NCI-H524 (cell line): ENCODE results near the gene ATF7IP.

Experiments used
- DNase-seq, 2 experiments: peaks; one replicate each; lab custom pipeline; 2025; lab: John Stamatoyannopoulos, UW

Gene ATF7IP

DNA sequence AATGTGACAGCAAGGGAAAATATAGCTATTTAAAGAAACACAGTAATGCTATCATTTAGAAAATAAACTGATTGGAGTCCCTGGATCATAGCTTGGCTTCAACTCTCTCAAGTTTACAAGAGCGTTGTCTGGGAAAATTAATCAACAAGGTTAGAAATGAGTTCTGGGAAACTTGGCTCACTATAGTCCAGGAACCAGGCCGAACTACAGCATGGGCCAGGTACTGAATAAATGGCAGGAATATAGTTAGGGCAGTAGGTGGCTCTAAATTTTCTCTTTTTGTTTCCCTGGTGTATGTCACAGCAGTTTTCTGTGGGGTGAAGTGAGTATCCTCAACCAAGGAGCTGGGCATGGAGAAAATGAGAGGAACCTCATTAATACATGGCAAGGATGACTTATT lies 129.8 kb downstream of the ATF7IP start:
- DNase-seq, result no peak

DNA sequence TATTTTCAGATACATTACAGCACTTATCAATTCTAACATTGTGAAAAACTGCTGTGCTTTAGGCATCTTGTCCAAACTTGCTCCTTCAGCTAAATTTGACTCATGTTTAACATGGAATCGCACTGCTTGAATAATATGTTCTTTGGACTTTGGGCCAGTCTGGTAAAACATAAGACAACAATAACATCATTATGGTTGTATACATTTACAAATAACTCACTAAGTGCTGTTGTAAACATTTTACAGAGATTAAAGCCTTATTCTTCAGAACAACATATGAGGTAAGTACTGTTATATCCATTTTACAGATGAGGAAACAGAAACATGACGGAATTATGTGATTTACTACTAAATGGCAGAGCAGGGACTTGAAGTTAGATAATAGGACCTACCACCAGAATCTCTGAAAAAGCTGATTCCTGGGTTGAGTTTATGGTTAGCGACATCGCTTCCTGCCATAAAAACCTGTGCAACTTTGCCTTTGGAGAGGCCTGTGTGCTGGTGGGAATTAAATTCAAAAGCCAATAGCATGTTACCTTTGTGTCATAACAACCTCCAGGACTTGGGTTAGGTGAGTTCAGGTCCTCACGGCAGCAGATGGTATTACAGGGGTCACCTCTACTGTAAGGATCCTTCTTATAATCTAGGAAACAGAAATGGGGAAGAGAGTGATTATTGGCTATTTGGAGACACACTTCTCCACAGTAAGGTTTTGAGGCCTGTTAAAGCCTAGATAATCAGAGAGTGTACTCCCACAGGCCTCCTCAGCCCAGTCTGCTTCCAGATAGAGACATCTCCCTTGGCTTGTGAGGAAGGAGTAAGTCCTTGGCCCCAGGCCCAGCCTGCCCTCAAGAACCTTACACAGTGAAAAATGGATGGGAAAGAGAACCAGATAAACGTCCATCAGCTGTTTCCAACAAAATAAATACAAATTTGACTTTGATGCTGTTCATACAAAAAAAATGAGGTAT lies 140.4 kb downstream of the ATF7IP start:
- DNase-seq, result no peak

GRCh38 chr12:14510574-14510973 lies 145.1 kb downstream of the ATF7IP start:
- no peak for DNase-seq

GRCh38 chr12:14514154-14514842 lies 148.8 kb downstream of the ATF7IP start:
- DNase-seq, result peak in 1 of 2 experiments; percentile 36

DNA sequence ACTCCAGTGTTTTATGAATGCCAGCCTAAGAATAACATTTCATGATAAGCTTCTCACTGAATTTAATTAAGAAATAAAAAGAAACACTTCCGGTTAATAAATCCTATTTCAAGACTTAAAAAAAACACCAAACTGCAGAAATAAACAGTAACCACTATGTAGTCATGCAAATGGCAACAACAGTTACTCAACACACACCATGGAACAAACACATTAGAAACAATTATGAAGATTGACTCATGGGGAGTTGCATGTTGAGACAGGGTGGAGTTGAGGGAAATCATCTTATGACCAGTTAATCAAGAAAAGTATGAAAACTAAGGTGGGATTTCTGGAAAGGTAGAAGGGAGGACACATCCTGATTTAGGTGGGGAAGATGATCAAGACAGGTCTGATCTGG lies 149.5 kb downstream of the ATF7IP start:
- DNase-seq, result no peak

GRCh38 chr12:14521822-14522221 lies 156.3 kb downstream of the ATF7IP start:
- DNase-seq, result no peak

GRCh38 chr12:14525964-14526363 lies 160.5 kb downstream of the ATF7IP start:
- DNase-seq, result no peak

DNA sequence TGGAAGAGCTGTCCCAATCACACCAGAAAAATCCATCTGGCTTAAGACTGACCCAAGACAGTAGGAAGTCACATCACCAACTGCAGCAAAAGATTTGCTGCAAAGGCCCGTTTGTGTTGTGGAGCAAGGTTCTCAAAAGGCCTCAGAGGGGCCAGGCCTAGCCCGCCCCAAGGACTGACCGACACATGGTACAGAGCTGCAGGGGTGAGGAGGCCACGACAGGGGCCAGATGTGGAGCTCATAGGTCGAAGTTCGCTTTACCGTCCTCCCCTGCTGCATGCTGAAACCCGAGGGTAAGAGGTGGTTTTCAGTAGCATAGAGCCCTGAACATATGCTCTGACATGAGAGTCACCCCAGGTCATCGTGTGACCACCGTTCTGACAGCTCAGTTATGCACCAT lies 166.7 kb downstream of the ATF7IP start:
- DNase-seq, result no peak

- no peak for DNase-seq
Observed at GRCh38 chr12:14537088-14537487, 171.6 kb downstream of the ATF7IP start.

DNA sequence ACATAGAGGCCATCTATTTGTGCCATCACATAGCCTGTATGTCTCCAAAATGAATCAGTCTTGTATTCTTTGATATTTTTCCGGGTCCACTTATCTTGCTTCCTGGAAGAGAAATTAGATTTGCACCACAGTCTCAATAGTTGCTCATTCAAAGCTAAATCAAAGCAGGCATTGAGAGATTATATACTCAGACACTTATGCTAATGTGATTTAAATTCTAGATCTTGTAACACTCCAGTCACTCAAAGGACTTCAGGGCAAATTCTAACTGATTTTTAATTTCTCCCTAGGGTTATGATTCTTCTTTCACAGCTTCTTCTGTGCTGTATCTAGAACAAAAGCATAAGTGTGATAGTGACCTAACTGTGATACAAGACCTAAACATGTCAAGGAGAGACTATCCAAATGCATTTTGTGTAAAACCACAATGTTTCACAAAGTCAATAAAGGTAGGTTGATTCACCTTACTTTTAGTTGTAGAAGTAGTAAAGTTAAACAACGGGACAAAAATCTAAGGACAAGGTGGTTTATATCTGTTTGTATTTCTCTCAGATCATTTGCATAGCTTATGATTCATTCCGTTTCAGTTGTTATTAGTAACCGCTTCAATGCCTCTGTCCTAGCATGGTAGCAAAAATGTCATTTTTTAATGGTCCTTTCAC lies 175.4 kb downstream of the ATF7IP start:
- no peak for DNase-seq

DNA sequence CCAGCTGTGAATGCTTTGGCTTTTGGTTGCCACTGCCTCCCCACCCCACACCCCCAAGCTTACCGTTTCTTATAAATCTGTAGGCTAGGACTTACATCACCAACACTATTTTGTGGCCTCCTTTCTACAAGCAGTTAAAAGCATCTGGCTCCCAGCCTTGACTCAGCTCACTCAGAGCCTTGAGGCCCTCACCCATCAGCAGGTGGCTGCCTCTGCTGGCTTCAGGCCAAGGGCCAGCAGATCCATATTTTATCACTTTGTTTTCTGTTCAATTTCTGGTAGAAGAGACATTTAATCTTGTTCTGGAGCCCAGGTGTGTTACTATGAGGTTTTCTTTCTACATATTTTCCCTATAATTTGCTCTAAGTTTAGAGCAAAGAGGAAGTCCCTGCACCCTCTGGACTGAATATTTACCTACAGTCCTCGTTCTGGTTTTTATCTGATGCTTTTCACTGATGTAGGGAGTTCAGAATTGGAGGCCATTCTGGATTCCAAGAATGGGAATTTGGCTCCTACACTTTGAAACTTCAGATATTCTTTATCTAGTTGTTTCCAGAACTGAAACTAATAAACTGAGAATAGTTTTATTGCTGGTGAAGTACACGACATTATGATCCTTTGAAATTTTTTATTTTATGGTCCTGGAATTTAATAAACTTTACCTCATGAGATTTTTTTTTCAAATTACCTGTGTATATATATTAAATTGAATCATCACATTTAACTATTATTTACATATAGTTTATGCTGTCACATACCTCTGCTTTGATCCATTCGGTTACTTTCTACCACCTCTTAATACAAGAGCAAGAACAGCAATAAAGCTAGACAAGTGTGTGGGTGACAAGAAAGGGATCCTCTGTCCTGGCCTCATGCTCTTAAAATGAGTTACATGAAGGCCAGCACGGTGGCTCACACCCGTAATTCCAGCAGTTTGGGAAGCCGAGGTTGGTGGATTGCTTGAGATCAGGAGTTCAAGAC lies 180.0 kb downstream of the ATF7IP start:
- DNase-seq, result no peak

DNA sequence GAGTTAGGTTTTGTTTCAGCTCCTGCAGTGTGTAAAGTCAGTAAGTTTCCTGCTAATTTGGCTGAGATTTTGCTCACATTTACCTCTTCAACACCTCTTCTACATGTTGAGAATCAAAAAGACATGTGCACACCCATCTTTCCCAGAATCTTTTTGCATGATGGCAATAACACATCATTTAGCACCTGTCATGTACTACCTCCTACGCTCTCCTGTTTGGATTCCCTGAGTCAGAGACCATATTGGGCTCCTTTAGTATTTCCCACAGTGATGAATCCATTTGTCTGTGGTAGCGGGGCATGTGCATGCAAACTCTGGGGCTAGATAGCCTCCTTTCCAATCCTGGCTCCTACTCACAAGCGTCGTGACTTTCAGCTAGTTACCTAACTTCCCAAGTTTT lies 182.1 kb downstream of the ATF7IP start:
- DNase-seq, result no peak

DNA sequence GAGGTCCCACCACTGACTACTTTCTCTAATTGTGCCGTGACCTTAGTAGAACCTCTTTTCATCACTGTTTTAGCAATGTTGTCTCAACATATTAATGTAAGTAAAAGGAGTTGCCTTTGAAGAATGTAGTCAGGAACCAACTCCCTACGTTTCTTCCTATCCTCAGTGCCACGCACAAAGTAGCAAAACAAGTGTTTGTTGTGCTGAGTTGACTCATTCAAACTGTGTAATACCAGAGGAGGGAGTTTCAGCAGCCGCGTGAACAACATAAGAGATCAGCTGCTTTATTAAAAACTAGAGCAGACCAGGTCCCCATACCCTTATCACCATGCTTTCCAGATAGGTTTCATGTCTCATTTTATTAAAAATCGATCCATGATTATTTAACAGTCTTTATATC lies 183.1 kb downstream of the ATF7IP start:
- DNase-seq, result no peak
